Breast epithelium (tissue), 4 donors: ENCODE results near the gene PLCG2. TPM values are rescaled to one million over a fixed set of nuclear protein-coding genes. Genes with fewer than 3 reads are reported as not detected.

ENCODE experiments used
- DNase-seq, 2 donors: peaks; one replicate each; pipeline ENCODE4 v3.0.0-alpha.2; 2019; ENCODE audit warnings: low spot score in 2 of 2
- H3K27ac ChIP-seq, 2 donors: fragments of 200-600 bp; sonication (generic) in 1 of 2; one replicate each; pipeline ENCODE4 v1.5.1; 2016 to 2019; ENCODE audit warnings: mild to moderate bottlenecking in 1 of 2
- H3K27me3 ChIP-seq, 2 donors: fragments of 200-600 bp; sonication (generic) in 1 of 2; one replicate each; pipeline versions ENCODE4 v1.5.1 to v1.6.0; 2017 to 2019; ENCODE audit warnings: control low read depth in 1 of 2, mild to moderate bottlenecking in 1 of 2
- H3K36me3 ChIP-seq: fragments of 200-600 bp; one replicate; pipeline ENCODE4 v1.5.1; 2019
- H3K4me1 ChIP-seq, 2 donors: fragments of 200-600 bp; sonication (generic); one replicate each; pipeline ENCODE4 v1.5.1; 2016 to 2019; ENCODE audit warnings: control low read depth in 1 of 2
- H3K4me3 ChIP-seq, 3 donors: fragments of 200-600 bp; sonication (generic); 1 replicate in 2 of 3; 2 replicates in 1 of 3; pipeline ENCODE4 v1.5.1; 2016 to 2019; ENCODE audit warnings: mild to moderate bottlenecking in 3 of 3, moderate library complexity in 2 of 3
- H3K9me3 ChIP-seq, 2 donors: fragments of 200-600 bp; sonication (generic) in 1 of 2; one replicate each; pipeline ENCODE4 v1.5.1; 2016 to 2019; ENCODE audit warnings: control low read depth in 1 of 2
- CTCF ChIP-seq, 3 donors: fragments of 450-650 bp; IDR thresholded peaks; one replicate each; pipeline ENCODE4 v1.5.1; 2016 to 2017; ENCODE audit warnings: antibody characterized with exemption in 3 of 3, mild to moderate bottlenecking in 3 of 3, moderate library complexity in 3 of 3
- POLR2A ChIP-seq: fragments of 450-650 bp; IDR thresholded peaks from one replicate; pipeline ENCODE4 v1.6.1; 2016; ENCODE audit warnings: antibody characterized with exemption, mild to moderate bottlenecking, moderate library complexity
- POLR2AphosphoS5 ChIP-seq, 3 donors: sonication (generic); formaldehyde crosslinking; IDR thresholded peaks; one replicate each; pipeline ENCODE4 v1.6.1; 2017; ENCODE audit warnings: antibody characterized with exemption in 3 of 3
- intact Hi-C: fragments of 100-400 bp; cut with DNase I; formaldehyde crosslinking; loops from one replicate; pipeline ENCODE4 v1.15.1; 2023; ENCODE audit warnings: low total_unique reads
- total RNA-seq, 3 donors: library from RNA; depleted of rRNA; stranded (reverse); fragments of >200 nt; gene quantifications; one replicate each; pipeline ENCODE4 v1.1.0, GENCODE V29; 2016

Gene PLCG2
- total RNA-seq, 3 donors from 2014 or later = 14.6 to 24.6 (median 24.3) TPM

GRCh38 chr16:81803332-81803731, 24.2 kb downstream of the PLCG2 start:
- Histone ChIP-seq H3K27me3 (no peaks in the 10 kb centered on the region), H3K36me3 (no peaks in the 10 kb centered on the region), H3K4me3 (no peak overlapping the region), H3K27ac (no peak overlapping the region), H3K9me3 (no peaks in the 10 kb centered on the region), H3K4me1 (no peaks in the 10 kb centered on the region)
- DNase-seq = no peak
- intact Hi-C loops = no loop called here
- TF ChIP-seq CTCF (IDR thresholded peaks at IDR 0.05) (no peak), POLR2AphosphoS5 (IDR thresholded peaks at IDR 0.05) (no peak), POLR2A (no peak)

- Histone ChIP-seq H3K27me3 (no peaks in the 10 kb centered on the region), H3K4me1 (no peaks in the 10 kb centered on the region), H3K36me3 (no peaks in the 10 kb centered on the region), H3K4me3 (no peak overlapping the region), H3K27ac (no peak overlapping the region), H3K9me3 (no peaks in the 10 kb centered on the region)
- intact Hi-C loops = no loop called here
- DNase-seq = no peak
- no peak for TF ChIP-seq CTCF (IDR thresholded peaks at IDR 0.05)
- no peak for TF ChIP-seq POLR2A
- TF ChIP-seq POLR2AphosphoS5 (IDR thresholded peaks at IDR 0.05) = no peak
These were observed 25.1 kb downstream of the PLCG2 start for GRCh38 chr16:81804134-81804610.

GRCh38 chr16:81806696-81807095, 27.6 kb downstream of the PLCG2 start:
- no peak overlapping the region for H3K4me3 ChIP-seq
- H3K9me3 ChIP-seq = no peaks in the 10 kb centered on the region
- H3K27me3 ChIP-seq = no peaks in the 10 kb centered on the region
- no peaks in the 10 kb centered on the region for H3K36me3 ChIP-seq
- no peaks in the 10 kb centered on the region for H3K4me1 ChIP-seq
- intact Hi-C loops = no loop called here
- no peak overlapping the region for H3K27ac ChIP-seq
- no peak for TF ChIP-seq CTCF (IDR thresholded peaks at IDR 0.05)
- TF ChIP-seq POLR2A = no peak
- TF ChIP-seq POLR2AphosphoS5 (IDR thresholded peaks at IDR 0.05) = no peak
- no peak for DNase-seq

GRCh38 chr16:81807767-81808358, 28.8 kb downstream of the PLCG2 start:
- H3K27me3 ChIP-seq = no peaks in the 10 kb centered on the region
- no peak for DNase-seq
- TF ChIP-seq POLR2A = no peak
- TF ChIP-seq CTCF (IDR thresholded peaks at IDR 0.05) = no peak
- no peaks in the 10 kb centered on the region for H3K36me3 ChIP-seq
- H3K9me3 ChIP-seq = no peaks in the 10 kb centered on the region
- H3K4me1 ChIP-seq = no peaks in the 10 kb centered on the region
- no peak overlapping the region for H3K4me3 ChIP-seq
- intact Hi-C loops = no loop called here
- no peak overlapping the region for H3K27ac ChIP-seq

DNA sequence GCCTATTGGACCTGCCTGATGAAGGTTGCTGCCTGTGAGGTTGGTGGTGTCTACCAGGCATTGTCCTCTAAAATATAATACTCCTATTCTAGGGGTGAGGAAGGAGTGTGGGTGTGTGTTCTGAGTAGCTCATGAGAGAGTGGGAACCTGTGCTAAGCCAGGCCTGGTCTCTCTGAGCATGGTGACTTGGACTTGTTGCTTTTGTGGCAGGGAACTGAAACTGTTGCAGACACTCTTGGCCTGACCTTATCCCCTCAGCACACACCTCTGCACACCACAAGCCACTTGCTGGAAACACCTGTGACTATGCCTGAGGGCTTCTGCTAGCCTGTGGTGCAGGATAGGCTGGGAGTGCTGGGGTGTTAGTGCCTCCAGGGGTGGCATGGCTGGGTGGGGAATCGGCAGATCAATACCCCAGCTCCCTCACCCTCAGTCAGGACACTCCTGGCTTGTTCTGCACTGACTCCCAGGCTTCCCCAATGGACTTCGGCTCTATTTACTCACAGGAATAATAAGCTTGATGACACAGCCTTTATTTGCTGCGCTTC, 29.9 kb downstream of the PLCG2 start:
- Histone ChIP-seq H3K4me1 (no peaks in the 10 kb centered on the region), H3K27me3 (no peaks in the 10 kb centered on the region), H3K36me3 (no peaks in the 10 kb centered on the region), H3K4me3 (no peak overlapping the region), H3K27ac (no peak overlapping the region), H3K9me3 (no peaks in the 10 kb centered on the region)
- no peak for DNase-seq
- intact Hi-C loops = no loop called here
- TF ChIP-seq POLR2A (no peak), POLR2AphosphoS5 (IDR thresholded peaks at IDR 0.05) (no peak), CTCF (IDR thresholded peaks at IDR 0.05) (no peak)
